NCI-H1417 treated with DMSO at 0.1 percent for 48 hours (cell line): Measurements from ENCODE around the gene FLOT2.
"Not testable (repeated sequence)": the region's sequence is repeated elsewhere in the genome, so short reads cannot be mapped to it uniquely, and the experiment has no call there.

Experiments used
- DNase-seq: peaks from one replicate; lab custom pipeline; 2025; lab: John Stamatoyannopoulos, UW

FLOT2 gene

GRCh38 chr17:28895794-28896447, 1.6 kb downstream of the FLOT2 start:
- no peak for DNase-seq

- DNase-seq = not testable (repeated sequence)
These were observed 4.0 kb downstream of the FLOT2 start for GRCh38 chr17:28893248-28894183.

- DNase-seq = no peak
These were observed 5.5 kb downstream of the FLOT2 start for GRCh38 chr17:28892024-28892423.

GRCh38 chr17:28891201-28891600, 6.3 kb downstream of the FLOT2 start:
- DNase-seq = no peak

GRCh38 chr17:28889996-28890395, 7.5 kb downstream of the FLOT2 start:
- DNase-seq = no peak

GRCh38 chr17:28888832-28889231, 8.7 kb downstream of the FLOT2 start:
- DNase-seq = no peak

- DNase-seq = no peak
These were observed 9.6 kb downstream of the FLOT2 start for GRCh38 chr17:28887871-28888471.

- DNase-seq = no peak
These were observed 11.6 kb downstream of the FLOT2 start for GRCh38 chr17:28885951-28886350.

- DNase-seq = no peak
These were observed 12.2 kb downstream of the FLOT2 start for GRCh38 chr17:28885363-28885762.

- DNase-seq = no peak
These were observed 13.4 kb downstream of the FLOT2 start for GRCh38 chr17:28883967-28884702.

- DNase-seq = no peak
These were observed 15.2 kb downstream of the FLOT2 start for GRCh38 chr17:28882154-28882895.

- no peak for DNase-seq
These were observed 15.9 kb downstream of the FLOT2 start for GRCh38 chr17:28881533-28882056.

GRCh38 chr17:28880572-28880945, 17.0 kb downstream of the FLOT2 start:
- DNase-seq = no peak

GRCh38 chr17:28879886-28880571, 17.5 kb downstream of the FLOT2 start:
- DNase-seq = no peak

- DNase-seq = no peak
These were observed 18.6 kb downstream of the FLOT2 start for GRCh38 chr17:28878981-28879380.

- no peak for DNase-seq
These were observed 19.2 kb downstream of the FLOT2 start for GRCh38 chr17:28878158-28878910.

GRCh38 chr17:28877150-28877711, 20.3 kb downstream of the FLOT2 start:
- DNase-seq = not testable (repeated sequence)

GRCh38 chr17:28875848-28876550, 21.5 kb downstream of the FLOT2 start:
- no peak for DNase-seq

- DNase-seq = no peak
These were observed 22.8 kb downstream of the FLOT2 start for GRCh38 chr17:28874750-28875149.
